GM18499 (cell line): ENCODE data around the gene PRKCD.

Experiments
- ATAC-seq: cut with Tn5 transposase; IDR thresholded peaks from one replicate; pipeline ENCODE4 v1.9.1; 2021; ENCODE audit warnings: moderate number of reproducible peaks; ENCODE audit not compliant: insufficient read depth, unreplicated experiment

PRKCD gene

DNA sequence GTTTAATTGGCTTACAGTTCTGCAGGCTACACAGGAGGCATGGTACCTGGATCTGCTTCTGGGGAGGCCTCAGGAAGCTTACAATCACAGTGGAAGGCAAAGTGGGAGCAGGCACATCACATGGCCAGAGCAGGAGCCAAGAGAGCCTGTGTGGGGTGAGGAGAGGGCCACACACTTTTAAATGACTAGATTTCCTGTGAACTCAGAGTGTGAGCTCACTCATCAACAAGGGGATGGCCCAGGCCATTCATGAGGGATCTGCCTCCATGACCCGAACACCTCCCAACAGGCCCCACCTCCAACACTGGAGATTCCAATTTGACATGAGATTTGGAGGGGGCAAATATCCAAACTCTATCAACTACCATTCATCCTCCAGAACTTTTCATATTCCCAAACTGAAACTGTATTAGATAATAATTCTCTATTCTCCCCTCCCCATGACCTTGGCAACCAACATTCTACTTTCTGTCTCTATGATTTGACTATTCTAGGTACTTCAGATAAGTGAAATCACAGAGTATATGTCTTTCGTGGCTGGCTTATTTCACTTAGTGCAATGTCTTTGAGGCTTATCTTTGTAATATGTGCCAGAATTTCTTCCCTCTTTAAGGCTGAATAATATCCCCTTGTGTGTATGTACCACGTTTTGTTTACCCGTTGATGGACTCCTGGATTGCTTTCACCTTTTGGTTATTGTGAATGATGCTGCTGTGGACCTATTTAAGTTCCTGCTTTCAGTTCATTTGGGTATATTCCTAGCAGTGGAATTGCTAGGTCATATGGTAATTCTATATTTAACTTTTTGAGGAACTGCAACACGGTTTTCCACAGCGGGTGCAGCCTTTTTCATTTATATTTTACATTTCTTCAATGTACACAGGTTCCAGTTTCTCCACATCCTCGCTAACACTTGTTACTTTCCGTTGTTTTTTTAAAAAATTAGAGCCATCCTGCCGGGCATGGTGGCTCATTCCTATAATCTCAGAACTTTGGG lies 51.0 kb downstream of the PRKCD start:
- no peak for ATAC-seq

DNA sequence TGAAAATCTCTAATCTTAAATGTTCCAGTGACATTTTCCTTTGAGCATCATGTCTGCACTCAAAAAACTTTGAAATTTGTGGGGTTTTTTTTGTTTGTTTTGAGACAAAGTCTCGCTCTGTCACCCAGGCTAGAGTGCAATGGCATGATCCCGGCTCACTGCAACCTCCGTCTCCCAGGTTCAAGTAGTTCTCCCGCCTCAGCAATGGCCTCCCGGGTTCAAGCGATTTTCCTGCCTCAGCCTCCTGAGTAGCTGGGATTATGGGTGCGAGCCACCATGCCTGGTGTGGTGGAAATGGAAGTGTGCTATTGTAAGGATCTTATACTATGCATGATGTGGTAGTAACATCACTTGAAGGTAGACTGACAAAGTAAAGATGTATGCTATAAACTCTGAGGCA lies 52.3 kb downstream of the PRKCD start:
- no peak for ATAC-seq

DNA sequence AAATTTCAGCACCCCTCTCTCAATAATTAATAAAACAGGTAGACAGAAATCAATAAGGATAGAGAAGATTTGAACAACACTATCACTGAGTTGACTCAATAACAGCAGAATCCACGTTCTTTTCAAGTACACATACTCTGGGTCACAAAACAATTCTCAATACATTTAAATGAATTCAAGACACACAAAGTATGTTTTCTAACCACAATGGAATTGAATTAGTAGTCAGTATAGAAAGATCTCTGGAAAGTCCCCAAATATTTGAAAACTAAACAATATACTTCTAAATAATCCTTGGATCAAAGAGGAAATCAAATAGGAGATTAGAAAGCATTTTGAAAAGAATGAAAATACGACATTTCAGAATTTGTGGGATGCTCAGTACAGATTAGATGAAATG lies 54.8 kb downstream of the PRKCD start:
- ATAC-seq, result no peak

DNA sequence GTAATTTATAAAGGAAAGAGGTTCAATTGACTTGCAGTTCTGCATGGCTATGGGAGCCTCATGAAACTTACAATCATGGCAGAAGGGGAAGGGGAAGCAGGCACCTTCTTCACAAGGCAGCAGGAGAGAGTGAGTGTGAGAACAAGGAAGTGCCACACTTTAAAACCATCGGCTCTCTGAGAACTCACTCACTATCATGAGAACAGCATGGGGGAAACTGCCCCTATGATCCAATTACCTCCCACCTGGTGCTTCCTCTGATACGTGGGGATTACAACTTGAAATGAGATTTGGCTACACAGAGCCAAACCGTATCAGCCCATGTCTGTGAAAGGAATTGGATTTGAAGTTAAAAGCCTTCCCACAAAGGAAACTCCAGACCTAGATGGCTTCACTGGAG lies 55.7 kb downstream of the PRKCD start:
- no peak for ATAC-seq

DNA sequence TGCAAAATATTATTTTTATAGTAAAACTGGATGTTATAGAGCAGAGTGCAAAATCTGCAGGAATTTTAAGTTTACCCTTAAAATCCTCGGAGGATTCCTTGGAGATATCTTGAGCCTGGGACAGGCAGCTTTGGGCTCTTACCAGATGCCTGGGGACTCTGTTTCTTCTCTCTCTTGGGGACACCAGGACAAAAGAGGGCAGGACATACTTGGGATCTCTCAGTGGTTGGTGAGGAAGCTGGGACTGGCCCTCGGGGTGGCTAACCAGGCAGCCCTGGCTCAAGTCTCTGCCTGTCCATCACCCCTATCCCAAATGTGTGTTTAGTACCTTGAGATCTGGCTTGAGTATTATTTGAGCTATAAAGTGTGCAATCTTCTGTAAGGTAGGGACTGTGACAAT lies 56.2 kb downstream of the PRKCD start:
- ATAC-seq, result no peak

DNA sequence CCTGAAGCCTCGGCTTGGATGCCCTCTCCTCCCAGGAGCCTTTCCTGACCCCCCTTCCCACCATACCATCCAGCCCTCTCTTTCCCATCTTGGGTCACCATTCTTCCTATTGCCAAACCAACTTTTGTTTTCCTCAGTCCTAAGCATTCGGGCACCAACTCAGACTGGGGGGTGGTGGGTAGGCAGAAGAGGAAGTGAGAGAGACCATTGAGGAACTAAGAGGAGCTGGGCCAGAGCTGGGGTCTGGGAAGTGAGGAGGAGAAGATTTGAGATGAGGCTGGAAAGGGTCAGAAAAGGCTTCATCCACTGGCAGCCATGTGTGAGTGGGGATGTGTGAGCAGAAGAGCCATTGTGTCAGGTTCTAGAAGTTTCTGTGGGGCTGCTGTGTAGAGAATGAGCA lies 57.1 kb downstream of the PRKCD start:
- no peak for ATAC-seq

DNA sequence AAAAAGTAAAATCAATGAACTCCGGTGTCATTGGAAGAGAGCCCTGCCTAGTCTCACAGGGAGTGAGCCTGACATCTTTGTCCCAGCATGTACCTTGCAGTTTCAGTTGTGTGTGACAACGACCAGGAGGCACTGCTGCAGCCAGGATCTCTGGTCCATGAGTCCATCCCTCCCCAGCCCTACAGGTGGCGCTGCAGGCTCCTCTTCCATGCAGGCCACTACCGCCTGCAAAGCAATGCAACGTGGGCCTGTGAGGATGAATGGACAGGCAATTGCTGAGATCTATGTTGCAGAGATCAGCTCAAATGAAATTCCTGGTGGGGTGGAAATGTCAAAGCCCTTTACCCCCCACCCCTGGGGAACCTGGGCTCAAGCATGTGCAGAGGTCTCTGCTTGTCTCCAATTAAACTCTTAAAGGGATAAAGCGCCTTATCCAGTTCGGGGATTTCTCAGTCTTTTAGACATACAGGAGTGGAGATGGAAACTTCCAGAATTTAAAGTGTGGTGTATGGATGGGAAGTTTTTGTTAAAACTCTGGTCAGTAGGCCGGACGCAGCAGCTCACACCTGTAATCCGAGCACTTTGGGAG lies 59.0 kb downstream of the PRKCD start:
- no peak for ATAC-seq

DNA sequence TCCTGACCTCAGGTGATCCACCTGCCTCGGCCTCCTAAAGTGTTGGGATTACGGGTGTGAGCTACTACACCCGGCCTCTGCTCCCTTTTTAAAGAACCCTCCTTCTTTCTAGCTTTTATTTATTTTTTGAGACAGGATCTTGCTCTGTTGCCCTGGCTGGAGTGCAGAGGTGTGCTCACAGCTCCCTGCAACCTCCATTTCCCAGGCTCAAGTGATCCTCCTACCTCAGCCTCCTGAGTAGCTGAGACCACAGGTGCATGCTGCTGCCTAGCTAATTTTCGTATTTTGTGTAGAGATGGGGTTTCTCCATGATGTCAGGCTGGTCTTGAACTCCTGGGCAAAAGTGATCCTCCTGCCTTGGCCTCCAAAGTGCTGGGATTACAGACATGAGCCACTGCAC lies 60.3 kb downstream of the PRKCD start:
- ATAC-seq, result no peak

DNA sequence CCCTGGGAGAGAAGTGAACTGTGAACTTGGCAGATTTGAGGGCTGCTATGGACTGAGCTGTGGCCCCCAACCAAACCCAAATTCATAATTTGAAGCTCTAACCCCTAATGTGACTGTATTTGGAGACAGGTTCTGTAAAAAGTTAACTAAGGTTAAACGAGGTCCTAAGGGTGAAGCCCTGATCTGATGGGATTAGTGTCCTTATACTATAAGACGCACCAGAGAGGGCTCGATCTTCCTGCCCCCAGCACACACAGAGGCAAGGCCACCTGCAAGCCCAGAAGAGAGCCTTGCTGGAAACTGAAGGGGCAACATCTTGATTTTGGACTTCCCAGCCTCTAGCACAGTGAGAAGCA lies 60.8 kb downstream of the PRKCD start:
- no peak for ATAC-seq

DNA sequence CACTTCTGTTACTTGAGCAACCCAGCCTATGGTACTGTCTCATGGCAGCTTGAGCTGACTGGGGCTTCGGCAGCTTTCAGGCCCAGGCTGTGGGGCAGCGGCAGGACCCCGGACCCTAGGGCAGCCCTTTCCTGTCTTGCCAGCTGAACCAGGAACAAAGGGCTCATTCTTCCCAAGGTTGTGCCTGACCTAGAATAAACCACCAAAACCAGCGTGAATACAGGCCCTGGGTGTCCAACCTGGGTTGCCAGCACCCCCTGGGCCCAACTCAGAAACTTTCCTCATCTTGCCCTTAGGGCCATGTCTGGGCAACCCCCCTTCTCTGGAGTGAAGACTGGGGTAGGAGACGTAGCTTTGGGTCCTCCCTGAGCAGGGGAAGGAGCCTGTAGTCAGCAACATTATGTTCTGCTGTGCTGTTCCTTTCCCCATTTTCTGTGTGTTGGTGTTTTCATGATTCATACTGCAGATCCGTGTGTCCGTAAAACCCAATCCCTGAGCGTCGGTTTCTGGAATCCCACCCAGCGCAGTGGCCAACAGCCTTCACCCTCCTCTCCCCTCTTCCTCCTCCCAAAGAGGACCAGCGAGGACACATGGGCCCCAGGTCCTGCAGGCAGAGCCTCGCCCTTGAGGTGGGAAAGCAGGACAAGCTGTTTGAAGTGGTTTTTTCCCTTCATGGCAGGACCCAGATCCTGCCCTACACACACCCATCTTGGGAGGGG lies 61.3 kb downstream of the PRKCD start:
- no peak for ATAC-seq

DNA sequence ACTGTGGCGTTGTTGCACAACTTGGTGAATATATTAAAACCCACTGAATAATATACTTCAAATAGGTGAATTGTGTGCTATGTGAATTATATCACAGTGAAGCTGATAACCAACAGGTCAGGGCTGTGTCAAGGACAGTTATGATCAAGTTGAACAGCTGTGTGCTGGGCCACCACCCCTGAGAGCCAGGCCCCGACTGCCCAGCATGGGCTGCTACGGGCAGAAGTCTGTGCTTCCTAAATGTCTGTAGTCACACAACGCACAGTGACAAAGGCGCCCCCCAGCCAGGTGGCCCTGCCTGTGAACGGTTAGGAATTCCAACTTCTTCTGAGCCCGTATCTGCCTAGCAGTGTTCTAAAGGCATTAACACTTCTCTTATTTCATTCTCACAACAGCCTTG lies 62.0 kb downstream of the PRKCD start:
- no peak for ATAC-seq

DNA sequence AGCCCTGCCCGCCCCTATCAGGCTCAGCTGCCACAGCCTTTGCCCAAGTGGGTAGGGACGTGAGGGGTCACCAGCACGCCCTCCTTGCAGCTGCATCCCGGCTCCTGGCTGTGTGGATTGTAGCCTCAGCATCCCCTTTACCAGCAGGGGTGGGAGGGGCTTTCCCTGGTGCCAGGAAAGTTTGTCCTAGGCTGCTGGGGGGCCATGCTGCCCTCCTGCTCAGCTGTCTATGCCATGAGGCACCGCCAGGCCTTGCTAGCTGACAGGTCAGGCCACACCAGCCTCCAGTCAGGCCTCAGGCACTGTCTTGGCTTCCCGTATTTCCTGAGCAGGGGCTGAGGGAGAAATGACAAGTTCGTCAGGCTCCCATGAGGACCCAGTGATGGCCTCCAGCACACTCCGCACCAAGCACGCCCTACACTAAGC lies 62.5 kb downstream of the PRKCD start:
- ATAC-seq, result no peak

DNA sequence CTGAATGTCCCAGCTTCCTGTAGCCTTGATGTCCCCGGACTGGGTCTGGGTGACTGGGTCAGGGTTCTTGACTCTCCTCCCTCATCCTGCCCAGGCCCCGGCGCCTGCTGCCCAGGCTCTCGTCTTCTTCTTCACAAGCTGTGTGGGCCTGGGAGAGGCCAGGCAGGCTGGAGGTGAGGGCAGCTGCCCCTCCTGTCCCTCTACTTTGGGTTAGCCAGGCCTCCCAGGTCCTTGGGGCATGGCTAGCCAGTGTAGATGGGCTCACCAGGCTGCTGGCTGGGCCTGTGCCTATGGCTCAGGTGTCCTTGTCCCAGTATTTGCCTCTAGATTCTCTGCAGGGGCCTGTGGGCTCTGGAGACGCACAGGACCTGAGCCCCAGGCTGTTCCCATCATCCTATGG lies 63.0 kb downstream of the PRKCD start:
- no peak for ATAC-seq

DNA sequence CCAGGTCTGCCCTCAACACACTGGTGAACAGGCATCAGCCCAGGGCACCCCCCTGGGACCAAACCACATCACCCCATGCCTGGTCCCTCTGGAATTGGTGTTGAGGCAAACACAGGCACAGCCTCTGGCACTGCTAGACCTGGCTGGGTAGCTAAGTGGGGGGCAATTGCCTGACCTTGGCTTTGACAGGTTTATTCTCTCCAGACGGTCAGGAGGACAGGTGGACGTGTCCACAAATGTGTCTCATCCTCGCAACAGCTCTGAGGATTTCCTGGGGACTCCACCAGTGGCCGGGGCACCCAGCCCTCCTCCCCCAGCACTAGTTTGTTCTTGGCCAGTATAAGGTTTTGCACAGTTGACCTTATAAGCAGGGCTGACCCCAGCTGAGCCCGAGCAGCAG lies 63.5 kb downstream of the PRKCD start:
- ATAC-seq, result no peak

DNA sequence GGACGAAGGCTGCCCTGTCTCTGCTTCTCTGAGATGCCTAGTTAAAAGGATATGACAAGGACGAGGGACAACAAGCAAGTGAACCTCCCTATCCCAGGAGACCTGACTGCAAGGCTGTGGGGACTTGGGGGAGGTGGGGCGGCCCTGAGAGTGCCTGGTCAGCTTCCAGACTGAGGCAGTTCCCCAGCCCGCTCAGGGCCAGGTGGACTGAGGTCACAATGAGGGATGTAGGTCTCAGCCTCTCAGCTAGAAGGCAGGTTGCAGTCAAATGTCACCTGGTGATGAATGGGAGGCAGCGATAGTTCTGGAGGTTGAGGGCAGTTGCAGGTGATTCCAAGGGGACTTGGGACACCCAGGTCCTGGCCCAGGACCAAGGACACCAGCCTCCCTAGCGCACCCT lies 64.2 kb downstream of the PRKCD start:
- ATAC-seq, result no peak

DNA sequence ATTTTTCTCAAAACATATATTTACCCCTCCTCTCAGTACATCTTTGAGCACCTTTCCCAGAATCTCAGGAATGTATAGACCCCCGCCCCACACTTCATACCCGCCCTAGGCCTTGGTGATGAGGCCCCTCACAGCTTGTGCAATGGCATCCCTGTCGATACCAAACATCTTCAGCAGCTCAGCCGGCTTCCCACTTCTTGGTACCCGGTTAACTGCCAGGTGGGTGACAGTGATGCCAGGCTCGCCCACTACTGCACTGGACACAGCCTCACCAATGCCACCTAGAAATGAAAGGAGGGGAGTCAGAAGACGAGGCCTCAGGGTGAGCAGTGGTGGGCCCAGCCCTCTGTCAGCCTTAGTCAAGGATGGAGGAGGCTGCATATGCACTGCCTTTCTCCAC lies 64.6 kb downstream of the PRKCD start:
- no peak for ATAC-seq

DNA sequence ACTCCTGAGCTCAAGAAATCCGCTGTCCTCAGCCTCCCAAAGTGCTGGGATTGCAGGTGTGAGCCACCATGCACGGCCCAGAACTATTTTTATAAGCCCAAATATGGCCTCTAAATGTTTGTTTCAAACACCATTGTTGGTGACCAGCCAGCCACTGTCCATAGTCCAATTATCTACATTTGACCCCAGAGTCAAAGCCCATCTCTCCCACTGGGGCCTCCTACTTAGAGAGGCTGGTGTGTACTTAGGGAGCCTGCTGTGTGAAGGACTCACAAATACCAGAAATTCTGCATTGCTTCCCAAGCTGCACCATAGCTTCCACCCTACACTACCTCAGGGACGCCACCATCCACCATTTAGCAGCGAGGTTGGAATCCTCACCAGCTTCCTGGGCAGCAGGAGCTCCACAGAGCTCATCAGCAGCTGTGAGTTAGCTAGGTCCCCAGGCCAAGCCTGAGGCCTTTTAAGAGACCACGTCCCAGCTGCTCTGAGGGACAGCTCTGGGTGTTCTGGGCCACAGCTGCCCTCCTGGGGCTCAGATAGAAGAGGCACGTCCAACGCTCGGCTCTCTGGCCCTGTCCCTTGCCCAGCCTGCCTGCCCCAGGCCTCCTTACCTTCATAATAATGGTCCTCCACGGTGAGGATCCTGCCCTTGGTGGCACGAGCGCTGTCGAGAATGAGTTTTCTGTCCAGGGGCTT lies 65.3 kb downstream of the PRKCD start:
- no peak for ATAC-seq

DNA sequence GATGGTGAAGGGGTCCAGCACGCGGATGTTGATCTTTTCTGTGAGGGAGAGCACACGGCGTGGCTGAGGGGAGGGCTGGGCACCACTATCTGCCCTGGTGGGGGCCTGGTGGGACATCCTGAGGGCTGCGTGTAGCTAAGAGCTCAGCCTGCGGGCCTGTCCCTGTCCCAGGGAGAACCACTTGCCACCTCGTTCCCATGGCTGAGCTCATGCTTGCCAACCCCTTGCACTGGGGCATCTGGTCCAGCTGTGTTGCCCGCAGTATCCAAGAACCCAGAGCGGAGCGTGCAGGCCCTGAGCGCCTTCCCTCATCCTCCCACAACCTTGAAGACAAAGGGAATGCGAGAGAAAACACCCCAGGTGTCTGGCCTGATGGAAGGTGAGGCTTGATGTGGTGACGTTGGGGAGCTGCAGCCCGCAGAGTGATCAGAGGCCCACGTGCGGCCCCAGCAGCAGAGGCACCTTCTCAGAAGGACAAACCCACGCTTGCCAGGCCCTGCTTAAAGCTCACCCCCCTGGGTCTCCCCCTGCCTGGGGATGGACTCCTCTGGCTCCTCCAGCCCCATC lies 65.9 kb downstream of the PRKCD start:
- no peak for ATAC-seq

DNA sequence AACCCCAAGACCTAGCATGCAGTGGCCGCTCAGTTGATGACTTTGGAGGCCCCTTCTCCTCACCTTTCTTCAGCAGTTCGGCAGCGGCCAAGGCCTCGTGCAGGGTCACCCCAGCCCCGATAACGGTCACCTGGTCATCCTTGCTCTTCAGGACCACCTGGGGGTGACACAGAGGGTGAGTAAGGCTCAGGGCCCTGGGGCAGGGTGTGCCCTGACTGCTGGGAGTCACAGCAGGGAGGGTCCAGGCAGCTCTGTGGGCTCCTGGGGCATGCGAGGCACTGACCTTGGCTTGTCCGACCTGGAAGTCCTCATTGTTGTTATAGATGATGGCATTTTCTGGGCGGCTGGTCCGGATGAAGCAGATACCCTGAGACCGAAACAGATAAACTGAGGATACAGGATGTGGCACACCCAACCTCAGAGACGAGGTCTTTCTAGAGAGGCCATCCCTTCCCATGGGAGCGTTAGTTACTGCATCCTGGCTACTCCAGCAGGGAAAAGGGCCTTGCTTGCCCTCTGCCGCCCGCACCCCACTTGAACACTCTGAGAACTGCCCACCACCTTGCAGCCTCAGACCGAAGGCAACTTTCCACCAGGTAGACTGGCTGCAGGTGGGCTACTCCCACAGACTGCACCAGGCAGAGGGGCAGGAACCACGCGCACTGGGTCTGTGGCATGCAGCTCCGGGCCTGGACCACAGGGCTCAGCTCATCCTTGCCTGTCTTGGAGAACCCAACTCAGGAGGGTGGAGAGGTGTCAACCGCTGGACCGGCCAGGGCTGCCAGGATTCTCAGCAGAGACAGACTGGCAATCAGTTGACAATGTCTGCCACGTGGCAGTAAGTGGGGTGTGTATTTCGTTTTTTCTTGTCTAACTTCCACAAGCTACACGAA lies 67.2 kb downstream of the PRKCD start:
- no peak for ATAC-seq
